GM11168 (cell line): ENCODE data around the gene DHCR24.

Source experiments
- in situ Hi-C: fragments of 300-500 bp; cut with MboI; formaldehyde crosslinking; loops from one replicate; pipeline ENCODE4 v1.12.0; 2022; ENCODE audit warnings: low sequenced_read_pairs; ENCODE audit not compliant: unreplicated experiment

Gene DHCR24

GRCh38 chr1:54849219-54850068 lies 37.6 kb downstream of the DHCR24 start:
- in situ Hi-C loops = no loop called here

GRCh38 chr1:54848134-54848948 lies 38.7 kb downstream of the DHCR24 start:
- in situ Hi-C loops = no loop called here

GRCh38 chr1:54846716-54847284 lies 40.2 kb downstream of the DHCR24 start:
- in situ Hi-C loops = no loop called here

- in situ Hi-C loops = no loop called here
Observed at GRCh38 chr1:54846301-54846700, 40.7 kb downstream of the DHCR24 start.

- in situ Hi-C loops = no loop called here
Observed at GRCh38 chr1:54845772-54846171, 41.2 kb downstream of the DHCR24 start.

- in situ Hi-C loops = no loop called here
Observed at GRCh38 chr1:54844564-54844963, 42.4 kb downstream of the DHCR24 start.

GRCh38 chr1:54843449-54843848 lies 43.5 kb downstream of the DHCR24 start:
- in situ Hi-C loops = no loop called here

GRCh38 chr1:54842963-54843362 lies 44.0 kb downstream of the DHCR24 start:
- in situ Hi-C loops = no loop called here

- in situ Hi-C loops = no loop called here
Observed at GRCh38 chr1:54842206-54842915, 44.6 kb downstream of the DHCR24 start.

- in situ Hi-C loops = no loop called here
Observed at GRCh38 chr1:54839824-54840223, 47.2 kb downstream of the DHCR24 start.

- in situ Hi-C loops = no loop called here
Observed at GRCh38 chr1:54838565-54839180, 48.3 kb downstream of the DHCR24 start.

- in situ Hi-C loops = no loop called here
Observed at GRCh38 chr1:54837002-54837853, 49.8 kb downstream of the DHCR24 start.

GRCh38 chr1:54836594-54836993 lies 50.4 kb downstream of the DHCR24 start:
- in situ Hi-C loops = no loop called here

GRCh38 chr1:54835970-54836369 lies 51.0 kb downstream of the DHCR24 start:
- in situ Hi-C loops = no loop called here

GRCh38 chr1:54835131-54835898 lies 51.7 kb downstream of the DHCR24 start:
- in situ Hi-C loops = no loop called here

- in situ Hi-C loops = no loop called here
Observed at GRCh38 chr1:54834007-54834541, 52.9 kb downstream of the DHCR24 start.

GRCh38 chr1:54833121-54833520 lies 53.9 kb downstream of the DHCR24 start:
- in situ Hi-C loops = no loop called here

GRCh38 chr1:54826226-54826816 lies 60.7 kb downstream of the DHCR24 start:
- in situ Hi-C loops = no loop called here
